Vagina (tissue), 2 donors: ENCODE measurements around the gene CAMSAP2.

Source experiments
- CTCF ChIP-seq, 3 experiments: fragments of 450-650 bp in 2 of 3; fragments of 200-600 bp in 1 of 3; sonication (generic) in 1 of 3; IDR thresholded peaks; one replicate each; pipeline ENCODE4 v1.5.1; 2017 to 2019; ENCODE audit warnings: antibody characterized with exemption in 3 of 3, mild to moderate bottlenecking in 2 of 3, moderate library complexity in 2 of 3
- POLR2A ChIP-seq, 2 donors: fragments of 450-650 bp; IDR thresholded peaks; one replicate each; pipeline ENCODE4 v1.6.1; 2017; ENCODE audit warnings: antibody characterized with exemption in 2 of 2, mild to moderate bottlenecking in 2 of 2, moderate library complexity in 2 of 2

GRCh38 chr1:200845360-200845759 lies 106.7 kb downstream of the CAMSAP2 start:
- TF ChIP-seq CTCF (IDR thresholded peaks at IDR 0.05) (no peak), POLR2A (IDR thresholded peaks at IDR 0.05) (no peak)
